ENCODE results near the gene SYNGAP1. TPM values are rescaled to one million over a fixed set of nuclear protein-coding genes. Genes with fewer than 3 reads are reported as not detected.
A peak's percentile ranks its signal among the peaks of the same experiment; 100 is the strongest.

The SYNGAP1 gene
- total RNA-seq, 1 experiment from 2014 or later = 29.0 TPM

DNA sequence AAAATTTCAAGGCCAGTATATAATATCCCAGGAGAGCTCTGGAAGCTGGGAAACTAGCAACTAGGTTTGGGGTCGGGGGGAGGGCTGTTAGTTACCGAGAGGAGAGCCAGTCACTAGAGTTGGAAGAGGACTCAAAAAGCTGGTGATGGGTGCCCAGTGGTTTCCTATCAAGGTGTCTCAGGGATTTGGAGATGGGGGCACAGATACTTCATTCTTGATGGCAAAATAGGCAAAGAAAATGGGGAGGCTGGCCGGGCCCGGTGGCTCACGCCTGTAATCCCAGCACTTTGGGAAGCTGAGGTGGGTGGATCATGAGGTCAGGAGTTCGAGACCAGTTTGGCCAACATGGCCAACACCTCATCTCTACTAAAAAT, 8.2 kb upstream of the SYNGAP1 start:
- Histone ChIP-seq H3K4me3 (ENCODE audit: low read depth in 2 of 2, low read length in 2 of 2) (peak overlapping the region; percentile 67 to 83), H3K36me3 (ENCODE audit: control insufficient read depth, insufficient read depth, low read length) (peaks cover 9% of the 10 kb centered on the region), H3K27me3 (ENCODE audit: control insufficient read depth, insufficient read depth, low read length) (no peaks in the 10 kb centered on the region), H3K27ac (ENCODE audit: low read length) (peak overlapping the region; percentile 67), H3K9me3 (ENCODE audit: control insufficient read depth, insufficient read depth, low read depth, low read length) (no peaks in the 10 kb centered on the region), H3K4me1 (ENCODE audit: control insufficient read depth, insufficient read depth, low read length) (peaks cover 36% of the 10 kb centered on the region)
- no TSS peak for BruUV-seq (replicated peaks)
- no peak for DNase-seq (ENCODE audit: low read depth, low spot score)
- intact Hi-C loops (cut with micrococcal nuclease; ENCODE audit: unreplicated experiment) (no loop called here), in situ Hi-C loops (cut with HindIII; ENCODE audit: low pct_unique_long_range_greater_than_20kb, low sequenced_read_pairs) (no loop called here)
- ChIA-PET POLR2A (no interaction called here), CTCF (interaction anchor here (0.6 to 0.9 kb wide), 3 partner anchors 14 to 734 kb away, joined by 4 to 7 read pairs (median 5); no protein-coding TSS in a partner anchor)
- TF ChIP-seq CTCF (IDR thresholded peaks at IDR 0.05) (no peak), REST (IDR thresholded peaks at IDR 0.05; ENCODE audit: insufficient read depth in 1 of 2, low read depth in 2 of 2, low read length in 1 of 2) (no peak), SIN3A (IDR thresholded peaks at IDR 0.05; ENCODE audit: borderline replicate concordance, insufficient read depth, low read depth, low read length) (no peak), TCF7L2 (IDR thresholded peaks at IDR 0.05; ENCODE audit: low read depth, low read length) (no peak), POLR2AphosphoS5 (IDR thresholded peaks at IDR 0.05; ENCODE audit: low read depth, low read length) (no peak)
- ATAC-seq = no peak

DNA sequence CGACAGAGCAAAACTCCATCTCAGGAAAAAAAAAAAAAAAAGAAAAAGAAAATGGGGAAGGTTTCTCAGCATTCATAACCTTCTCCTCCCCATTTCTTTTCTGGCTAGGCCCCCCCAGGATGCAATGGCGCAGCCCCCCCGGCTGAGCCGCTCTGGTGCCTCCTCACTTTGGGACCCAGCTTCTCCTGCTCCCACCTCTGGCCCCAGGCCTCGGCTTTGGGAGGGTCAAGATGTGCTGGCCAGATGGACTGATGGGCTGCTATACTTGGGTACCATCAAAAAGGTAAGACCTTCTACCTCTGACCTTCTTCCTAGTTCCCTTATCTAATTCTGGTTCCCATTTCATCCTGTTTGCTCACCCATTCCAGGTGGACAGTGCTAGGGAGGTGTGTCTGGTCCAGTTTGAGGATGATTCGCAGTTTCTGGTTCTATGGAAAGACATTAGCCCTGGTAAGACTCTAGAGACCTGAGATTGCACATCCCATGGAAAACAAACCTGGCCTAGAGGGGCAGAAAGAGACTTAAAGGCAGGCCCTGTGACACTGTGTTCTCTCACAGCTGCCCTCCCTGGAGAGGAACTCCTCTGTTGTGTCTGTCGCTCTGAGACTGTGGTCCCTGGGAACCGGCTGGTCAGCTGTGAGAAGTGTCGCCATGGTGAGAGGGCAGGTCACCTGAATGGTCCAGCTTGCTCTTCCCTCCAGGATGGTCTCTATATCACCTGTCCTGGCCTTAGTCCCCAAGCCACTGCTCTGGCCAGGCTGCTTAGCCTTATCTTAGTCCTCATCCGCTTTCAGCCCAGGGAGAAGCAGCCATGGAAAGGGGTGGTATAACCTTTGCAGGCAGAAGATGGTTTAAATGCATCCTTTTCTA, 7.5 kb upstream of the SYNGAP1 start:
- in situ Hi-C loops (cut with HindIII; ENCODE audit: low pct_unique_long_range_greater_than_20kb, low sequenced_read_pairs) = no loop called here
- 0 out of 2 replicates have a peak overlapping the region, but pooled peaks have one; percentile 37 for H3K27ac ChIP-seq (ENCODE audit: low read length)
- TSS peak; percentile 41 for BruUV-seq (replicated peaks)
- POLR2A ChIA-PET = no interaction called here
- CTCF ChIA-PET = interaction anchor here (0.6 to 0.9 kb wide), 2 partner anchors 14 to 164 kb away, joined by 5 to 7 read pairs; no protein-coding TSS in a partner anchor
- H3K4me3 ChIP-seq (ENCODE audit: low read depth in 2 of 2, low read length in 2 of 2) = peak overlapping the region in 1 of 2 experiments; percentile 83; a peak in 2 of 4 replicates
- ATAC-seq (no peak), DNase-seq (ENCODE audit: low read depth, low spot score) (no peak)
- no peaks in the 10 kb centered on the region for H3K27me3 ChIP-seq (ENCODE audit: control insufficient read depth, insufficient read depth, low read length)
- intact Hi-C loops (cut with micrococcal nuclease; ENCODE audit: unreplicated experiment) = no loop called here
- H3K9me3 ChIP-seq (ENCODE audit: control insufficient read depth, insufficient read depth, low read depth, low read length) = no peaks in the 10 kb centered on the region
- H3K36me3 ChIP-seq (ENCODE audit: control insufficient read depth, insufficient read depth, low read length) = peaks cover 8% of the 10 kb centered on the region
- peaks cover 38% of the 10 kb centered on the region for H3K4me1 ChIP-seq (ENCODE audit: control insufficient read depth, insufficient read depth, low read length)
- no peak for TF ChIP-seq TCF7L2 (IDR thresholded peaks at IDR 0.05; ENCODE audit: low read depth, low read length)
- no peak for TF ChIP-seq CTCF (IDR thresholded peaks at IDR 0.05)
- no peak for TF ChIP-seq REST (IDR thresholded peaks at IDR 0.05; ENCODE audit: insufficient read depth in 1 of 2, low read depth in 2 of 2, low read length in 1 of 2)

All from Panc1 (cell line).